NCI-H524 treated with DMSO at 0.1 percent for 48 hours (cell line): ENCODE results near the gene PVR.
"Not testable (repeated sequence)": the region's sequence is repeated elsewhere in the genome, so short reads cannot be mapped to it uniquely, and the experiment has no call there.

Experiments
- DNase-seq: peaks from one replicate; lab custom pipeline; 2025; lab: John Stamatoyannopoulos, UW

The PVR gene

DNA sequence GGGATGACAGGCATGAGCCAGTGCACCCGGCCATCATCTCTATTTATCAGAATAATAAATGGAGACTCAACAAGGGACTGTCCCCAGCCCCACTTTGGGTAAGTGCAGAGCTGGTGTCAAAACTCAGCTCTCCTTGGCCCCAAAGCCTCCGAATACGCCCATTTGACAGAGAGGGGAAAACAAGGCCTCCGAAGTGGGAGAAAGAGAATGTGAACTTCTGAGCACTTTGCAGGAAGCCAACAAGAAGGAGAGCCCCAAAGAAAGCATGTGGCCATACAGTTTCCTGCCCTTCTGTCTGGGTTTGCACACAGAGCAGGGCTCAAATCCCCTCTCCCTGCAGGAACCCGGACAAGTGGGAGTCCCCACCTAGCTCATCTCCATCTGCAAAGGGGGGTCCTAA, 56.8 kb downstream of the PVR start:
- DNase-seq, result no peak

DNA sequence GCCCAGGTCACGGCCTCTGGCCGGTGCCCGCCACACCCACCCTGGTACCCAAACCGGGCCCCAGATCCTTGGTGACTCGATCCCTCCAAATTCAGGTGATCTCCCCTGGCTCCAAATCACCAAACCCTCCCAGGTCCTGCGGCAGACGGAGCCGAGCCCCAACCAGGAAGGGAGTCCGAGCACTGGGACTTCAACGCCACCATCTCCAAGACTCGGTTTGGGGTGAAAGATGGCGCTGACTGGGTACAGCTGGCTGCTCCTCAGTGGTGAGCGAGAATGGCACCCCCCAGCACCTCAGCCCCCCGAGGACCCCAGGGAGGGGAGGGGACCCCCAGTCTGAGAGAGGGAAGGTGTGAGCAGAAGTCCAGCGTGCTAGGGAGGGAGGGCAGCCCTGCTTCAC, 57.5 kb downstream of the PVR start:
- DNase-seq, result no peak

DNA sequence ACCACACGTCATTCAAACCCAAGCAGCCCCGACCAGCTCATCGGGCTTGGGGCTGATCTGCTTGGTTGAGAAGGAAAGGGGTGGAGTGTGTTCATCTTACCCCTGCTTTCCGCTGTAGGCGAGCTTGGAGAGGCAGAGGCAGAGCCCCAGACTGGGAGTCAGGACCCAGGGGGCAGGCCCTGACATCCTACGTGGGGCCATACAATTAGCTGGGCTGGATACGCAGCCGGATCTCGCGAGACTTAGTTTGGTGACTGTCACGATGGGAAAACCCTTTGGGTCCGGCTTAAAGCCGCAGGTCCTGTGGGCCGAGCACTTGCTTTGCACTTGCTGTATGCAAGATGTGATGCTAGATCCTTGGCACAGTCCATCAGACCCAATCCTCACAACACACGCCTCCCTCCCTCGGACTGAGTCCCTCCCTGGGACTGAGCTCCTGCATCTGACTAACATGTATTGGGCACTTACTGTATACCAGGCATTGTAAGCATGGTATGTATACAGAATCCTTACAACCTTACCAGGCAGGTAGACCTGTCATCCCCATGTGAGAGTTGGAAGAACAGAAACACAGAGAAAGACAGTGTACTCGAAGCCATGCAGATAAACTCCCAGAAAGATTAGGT, 59.0 kb downstream of the PVR start:
- DNase-seq, result no peak

DNA sequence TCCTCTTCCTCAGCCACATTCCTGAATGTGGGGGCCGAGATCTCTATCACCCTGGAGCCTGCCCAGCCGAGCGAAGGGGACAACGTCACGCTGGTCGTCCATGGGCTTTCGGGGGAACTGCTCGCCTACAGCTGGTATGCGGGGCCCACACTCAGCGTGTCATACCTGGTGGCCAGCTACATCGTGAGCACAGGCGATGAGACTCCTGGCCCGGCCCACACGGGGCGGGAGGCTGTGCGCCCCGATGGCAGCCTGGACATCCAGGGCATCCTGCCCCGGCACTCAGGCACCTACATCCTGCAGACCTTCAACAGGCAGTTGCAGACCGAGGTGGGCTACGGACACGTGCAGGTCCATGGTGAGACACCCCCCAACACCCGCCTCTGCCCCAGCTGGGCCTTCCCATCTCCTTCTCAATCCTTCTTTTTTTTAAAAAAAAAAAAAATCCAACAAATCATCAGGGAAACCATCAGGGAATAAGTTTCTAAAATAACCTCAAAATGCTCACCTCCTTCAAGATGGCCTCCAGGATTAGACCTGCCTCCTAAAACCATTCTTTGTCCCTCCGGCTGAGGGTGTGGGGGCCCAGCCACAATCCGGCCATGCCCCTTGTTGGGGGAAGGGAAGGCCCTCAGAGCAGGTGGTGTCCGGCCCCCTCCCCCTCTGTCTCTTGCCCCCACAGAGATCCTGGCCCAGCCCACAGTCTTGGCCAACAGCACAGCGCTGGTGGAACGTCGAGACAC, 59.8 kb downstream of the PVR start:
- DNase-seq, result no peak

DNA sequence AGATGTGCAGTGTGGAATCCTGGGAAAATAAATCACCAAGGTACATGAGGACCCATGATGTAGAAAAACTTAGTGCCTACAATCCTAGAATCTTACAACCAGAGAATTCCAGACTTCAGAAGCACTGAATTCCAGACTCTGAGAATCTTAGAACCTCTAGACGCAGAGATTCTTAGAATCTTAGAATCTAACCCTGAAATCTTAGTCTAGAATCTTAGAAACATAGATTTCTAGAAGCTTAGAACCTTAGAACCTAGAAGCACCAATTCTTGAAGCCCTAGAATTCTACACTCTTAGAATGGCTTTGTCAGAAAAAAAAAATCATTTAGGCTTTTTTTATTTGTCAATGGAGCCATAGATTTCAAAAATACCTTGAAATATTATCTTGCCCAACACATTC, 61.3 kb downstream of the PVR start:
- DNase-seq, result no peak

DNA sequence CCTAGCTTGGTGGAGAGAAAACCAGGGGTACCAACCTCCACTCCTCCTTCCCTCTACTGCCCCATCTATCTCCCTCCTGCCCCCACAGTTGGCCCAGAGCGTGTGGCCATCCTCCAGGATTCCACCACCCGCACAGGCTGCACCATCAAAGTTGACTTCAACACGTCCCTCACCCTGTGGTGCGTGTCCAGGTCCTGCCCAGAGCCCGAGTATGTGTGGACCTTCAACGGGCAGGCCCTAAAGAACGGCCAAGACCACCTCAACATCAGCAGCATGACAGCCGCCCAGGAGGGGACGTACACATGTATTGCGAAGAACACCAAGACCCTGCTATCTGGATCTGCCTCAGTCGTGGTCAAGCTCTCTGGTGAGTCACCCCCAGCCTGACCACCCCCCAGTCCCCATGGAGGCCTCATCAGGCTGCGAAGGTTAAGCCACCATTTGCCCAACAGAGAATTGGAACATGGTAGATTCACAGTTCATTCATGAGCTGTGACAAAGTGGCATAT, 61.8 kb downstream of the PVR start:
- no peak for DNase-seq

DNA sequence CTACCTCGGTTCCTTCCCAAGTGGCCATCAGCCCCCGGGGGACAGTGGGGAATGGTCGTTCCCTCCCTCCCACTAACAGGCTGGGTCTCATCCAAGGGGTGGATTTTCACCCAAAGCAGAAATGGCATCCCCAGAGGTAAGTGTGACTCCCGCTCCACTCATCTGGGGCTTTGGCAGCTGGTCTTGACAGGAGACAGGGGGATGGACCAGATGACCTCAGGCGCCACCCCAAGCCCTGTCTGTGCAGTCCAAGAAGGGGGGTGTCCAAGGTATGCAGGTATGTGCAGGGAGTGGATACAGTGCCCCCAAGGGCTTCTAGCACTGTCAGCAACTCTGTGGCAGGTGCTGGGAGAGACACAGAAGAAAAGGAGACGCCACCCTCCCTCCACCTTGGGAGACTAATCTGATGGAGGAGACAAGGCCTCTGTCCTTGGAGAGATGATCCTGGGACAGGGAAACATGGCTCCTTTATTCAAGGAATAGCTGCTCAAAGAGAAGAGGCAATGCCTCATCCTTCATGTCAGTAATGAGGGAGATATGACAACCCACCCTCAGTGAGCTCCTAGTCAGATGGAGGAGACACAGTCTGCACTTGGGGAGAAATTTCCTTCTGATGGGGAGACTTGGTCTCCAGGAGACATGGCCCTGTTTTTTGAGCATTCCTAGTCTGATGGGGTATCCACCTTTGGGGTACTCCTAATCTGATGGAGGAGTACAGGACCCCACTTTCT, 63.0 kb downstream of the PVR start:
- DNase-seq, result no peak

DNA sequence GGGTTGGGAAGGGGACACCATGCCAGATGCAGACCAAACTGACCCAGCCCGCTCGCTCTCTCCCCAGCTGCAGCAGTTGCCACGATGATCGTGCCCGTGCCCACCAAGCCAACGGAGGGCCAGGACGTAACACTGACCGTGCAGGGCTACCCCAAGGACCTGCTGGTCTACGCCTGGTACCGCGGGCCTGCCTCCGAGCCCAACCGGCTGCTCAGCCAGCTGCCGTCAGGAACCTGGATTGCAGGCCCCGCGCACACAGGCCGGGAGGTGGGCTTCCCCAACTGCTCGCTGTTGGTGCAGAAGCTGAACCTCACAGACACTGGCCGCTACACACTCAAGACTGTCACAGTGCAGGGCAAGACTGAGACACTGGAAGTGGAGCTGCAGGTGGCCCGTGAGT, 64.1 kb downstream of the PVR start:
- DNase-seq, result no peak

DNA sequence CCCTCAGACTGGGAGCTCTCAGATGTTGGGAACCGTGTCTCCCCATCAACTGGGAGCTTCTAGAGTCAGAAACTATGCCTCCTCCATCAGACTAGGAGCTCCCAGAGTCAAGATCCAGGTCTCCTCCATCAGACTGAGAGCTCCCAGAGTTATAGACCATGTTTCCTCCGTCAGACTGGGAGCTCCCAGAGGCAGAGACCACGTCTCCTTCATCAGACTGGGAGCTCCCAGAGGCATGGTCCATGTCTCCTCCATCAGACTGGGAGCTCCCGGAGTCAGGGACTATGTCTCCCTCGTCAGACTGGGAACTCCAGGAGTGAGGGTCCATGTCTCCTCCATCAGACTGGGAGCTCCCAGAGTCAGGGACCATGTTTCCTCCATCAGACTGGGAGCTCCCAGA, 65.2 kb downstream of the PVR start:
- no peak for DNase-seq

DNA sequence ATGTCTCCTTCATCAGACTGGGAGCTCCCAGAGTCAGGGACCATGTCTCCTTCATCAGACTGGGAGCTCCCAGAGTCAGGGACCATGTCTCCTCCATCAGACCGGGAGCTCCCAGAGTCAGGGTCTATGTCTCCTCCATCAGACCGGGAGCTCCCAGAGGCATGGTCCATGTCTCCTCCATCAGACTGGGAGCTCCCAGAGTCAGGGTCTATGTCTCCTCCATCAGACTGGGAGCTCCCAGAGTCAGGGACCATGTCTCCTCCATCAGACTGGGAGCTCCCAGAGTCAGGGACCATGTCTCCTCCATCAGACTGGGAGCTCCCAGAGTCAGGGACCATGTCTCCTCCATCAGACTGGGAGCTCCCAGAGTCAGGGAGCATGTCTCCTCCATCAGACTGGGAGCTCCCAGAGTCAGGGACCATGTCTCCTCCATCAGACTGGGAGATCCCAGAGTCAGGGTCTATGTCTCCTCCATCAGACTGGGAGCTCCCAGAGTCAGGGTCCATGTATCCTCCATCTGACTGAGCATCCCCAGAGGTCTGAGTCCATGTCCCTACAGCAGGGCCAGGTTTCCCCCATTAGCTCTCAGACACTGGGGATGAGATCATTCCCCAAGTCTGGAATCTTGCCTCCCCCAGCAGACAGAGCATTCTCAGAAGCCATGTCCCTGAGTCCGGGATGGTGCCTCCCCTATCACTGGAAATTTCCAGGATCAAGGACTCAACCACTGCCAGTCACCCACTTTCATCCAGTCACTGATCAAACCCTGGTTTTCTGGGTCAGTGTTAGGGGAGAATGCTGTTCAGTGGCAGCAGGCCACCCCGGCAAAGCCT, 65.9 kb downstream of the PVR start:
- DNase-seq, result not testable (repeated sequence)

DNA sequence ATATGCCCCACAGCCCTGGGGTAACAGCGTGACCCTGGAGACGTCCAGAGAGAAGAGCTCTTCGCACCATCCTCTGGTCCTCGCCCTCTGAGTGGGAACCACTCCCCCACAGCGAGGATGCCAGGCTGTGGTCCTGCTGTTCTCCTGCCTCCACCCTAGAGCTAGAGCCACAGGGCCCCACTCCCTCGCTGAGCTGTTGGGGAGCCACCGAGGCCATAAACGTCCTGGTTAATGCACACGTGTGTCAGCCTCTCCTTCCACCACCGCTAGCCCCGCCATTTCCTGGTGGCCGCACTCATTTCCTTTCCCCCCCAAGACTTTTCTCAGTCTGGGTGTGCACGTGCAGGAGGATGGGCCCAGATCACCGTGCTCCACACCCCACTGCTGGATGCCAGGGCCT, 66.8 kb downstream of the PVR start:
- no peak for DNase-seq

DNA sequence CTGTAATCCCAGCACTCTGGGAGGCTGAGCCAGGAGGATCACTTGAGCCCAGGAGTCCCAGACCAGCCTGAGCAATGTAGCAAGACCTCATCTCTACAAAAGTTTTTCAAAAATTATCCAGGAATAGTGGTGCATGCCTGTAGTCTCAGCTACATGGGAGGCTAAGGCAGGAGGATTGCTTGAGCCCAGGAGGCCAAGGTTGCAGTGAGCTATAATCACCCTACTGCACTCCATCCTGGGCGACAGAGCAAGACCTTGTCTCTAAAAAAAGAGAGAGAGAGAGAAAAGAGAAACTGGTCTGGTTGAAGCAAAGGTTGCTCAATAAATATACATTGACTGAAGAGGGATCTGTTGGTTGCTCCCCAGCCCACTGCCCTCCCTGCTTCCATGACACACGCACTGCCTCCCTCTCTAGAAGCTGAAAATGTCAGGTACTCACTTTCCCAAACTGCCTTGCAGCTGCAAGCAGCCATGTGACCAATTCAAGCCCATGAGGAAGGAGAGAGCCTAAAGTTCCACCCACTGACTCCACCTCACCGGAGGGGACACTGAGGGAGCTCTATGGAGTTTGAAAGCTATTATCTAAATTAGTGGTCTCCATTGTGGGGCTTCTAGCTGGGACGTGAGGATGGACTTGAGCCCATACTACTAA, 69.3 kb downstream of the PVR start:
- no peak for DNase-seq
